Activated CD4-positive, CD25-positive, alpha-beta regulatory T cell treated with anti-CD3 and anti-CD28 coated beads, Interleukin-2, amount 50 U/mL, for 24 hours (primary cell): ENCODE results near the gene S100A7A.
"Not testable (repeated sequence)": the region's sequence is repeated elsewhere in the genome, so short reads cannot be mapped to it uniquely, and the experiment has no call there.

Source experiments
- ATAC-seq, 2 donors: fragments of 150-1000 bp; cut with Tn5 transposase; one replicate each; pipeline ENCODE4 v1.10.0; 2021; ENCODE audit warnings: mild to moderate bottlenecking in 1 of 2, moderate library complexity in 1 of 2

The S100A7A gene

GRCh38 chr1:153395776-153396175, 20.5 kb upstream of the S100A7A start:
- ATAC-seq, result no peak

- ATAC-seq, result no peak
Measured at GRCh38 chr1:153396461-153396860, 19.9 kb upstream of the S100A7A start.

- no peak for ATAC-seq
Measured at GRCh38 chr1:153397051-153397923, 19.0 kb upstream of the S100A7A start.

GRCh38 chr1:153397924-153398651, 18.2 kb upstream of the S100A7A start:
- ATAC-seq, result no peak

- ATAC-seq, result no peak
Measured at GRCh38 chr1:153399401-153400055, 16.8 kb upstream of the S100A7A start.

- ATAC-seq, result no peak
Measured at GRCh38 chr1:153400244-153400643, 16.1 kb upstream of the S100A7A start.

- ATAC-seq, result no peak
Measured at GRCh38 chr1:153401461-153401860, 14.9 kb upstream of the S100A7A start.

GRCh38 chr1:153402226-153402625, 14.1 kb upstream of the S100A7A start:
- no peak for ATAC-seq

- ATAC-seq, result no peak
Measured at GRCh38 chr1:153403421-153404085, 12.8 kb upstream of the S100A7A start.

GRCh38 chr1:153404086-153404635, 12.2 kb upstream of the S100A7A start:
- ATAC-seq, result no peak

GRCh38 chr1:153404768-153405167, 11.6 kb upstream of the S100A7A start:
- ATAC-seq, result no peak

GRCh38 chr1:153405825-153406599, 10.3 kb upstream of the S100A7A start:
- not testable (repeated sequence) for ATAC-seq

- not testable (repeated sequence) for ATAC-seq
Measured at GRCh38 chr1:153407274-153407673, 9.0 kb upstream of the S100A7A start.

- ATAC-seq, result not testable (repeated sequence)
Measured at GRCh38 chr1:153413961-153414360, 2.4 kb upstream of the S100A7A start.

GRCh38 chr1:153417136-153417888, 992 bp downstream of the S100A7A start:
- no peak for ATAC-seq

GRCh38 chr1:153418758-153419435, 2.6 kb downstream of the S100A7A start:
- not testable (repeated sequence) for ATAC-seq

- not testable (repeated sequence) for ATAC-seq
Measured at GRCh38 chr1:153419436-153419793, 3.1 kb downstream of the S100A7A start.

- ATAC-seq, result no peak
Measured at GRCh38 chr1:153420306-153420705, 4.0 kb downstream of the S100A7A start.

- no peak for ATAC-seq
Measured at GRCh38 chr1:153422450-153423068, 6.2 kb downstream of the S100A7A start.

- ATAC-seq, result no peak
Measured at GRCh38 chr1:153426809-153427208, 10.5 kb downstream of the S100A7A start.
